HFFc6 (cell line): Measurements from ENCODE around the gene MAP1B. TPM values are rescaled to one million over a fixed set of nuclear protein-coding genes. Genes with fewer than 3 reads are reported as not detected.

Experiments
- DNase-seq: peaks from one replicate; pipeline ENCODE4 v3.0.0-alpha.2; 2018
- H3K27ac Mint-ChIP-seq: 2 replicates; pipeline ENCODE4 v1.8.0; 2020; ENCODE audit warnings: mild to moderate bottlenecking, mixed read lengths
- H3K27me3 Mint-ChIP-seq: 2 replicates; pipeline ENCODE4 v1.8.0; 2021; ENCODE audit warnings: mild to moderate bottlenecking, moderate library complexity, mixed read lengths; ENCODE audit not compliant: insufficient read depth
- H3K36me3 Mint-ChIP-seq: 2 replicates; pipeline ENCODE4 v1.8.0; 2021; ENCODE audit warnings: low read depth, mixed read lengths
- H3K4me1 Mint-ChIP-seq: 2 replicates; pipeline ENCODE4 v1.8.0; 2020; ENCODE audit warnings: low read depth, mixed read lengths
- H3K4me3 Mint-ChIP-seq: 2 replicates; pipeline ENCODE4 v1.8.0; 2020; ENCODE audit warnings: mild to moderate bottlenecking, moderate library complexity, mixed read lengths
- H3K9me3 Mint-ChIP-seq: 2 replicates; pipeline ENCODE4 v1.8.0; 2020; ENCODE audit warnings: mild to moderate bottlenecking, mixed read lengths
- CTCF ChIP-seq: fragments of 200-600 bp; sonication (generic); IDR thresholded peaks from 2 replicates; pipeline ENCODE4 v1.5.0; 2021; ENCODE audit warnings: antibody characterized with exemption, mild to moderate bottlenecking
- total RNA-seq, 6 experiments: library from RNA; stranded (reverse); fragmentation: NEBNext Ultra II Directional; extraction: Animal tissue kit (Norgen Biotek cat#: 25700); gene quantifications; 2 replicates in 1 of 6; 3 replicates in 5 of 6; pipeline ENCODE4 v1.2.3, GENCODE V29; 2021

The MAP1B gene
- total RNA-seq, 6 experiments from 2014 or later, result 164 to 272 (median 235) TPM

- Mint-ChIP-seq H3K36me3 (peaks cover 68% of the 10 kb centered on the region), H3K27me3 (no peaks in the 10 kb centered on the region; the same call in 1 of the 2 replicates), H3K4me1 (peaks cover 74% of the 10 kb centered on the region), H3K27ac (peak overlapping the region; percentile 57), H3K9me3 (no peaks in the 10 kb centered on the region), H3K4me3 (no peak overlapping the region)
- no peak for DNase-seq
- TF ChIP-seq CTCF, result no peak
Measured at GRCh38 chr5:72147569-72147968, 40.3 kb downstream of the MAP1B start.

DNA sequence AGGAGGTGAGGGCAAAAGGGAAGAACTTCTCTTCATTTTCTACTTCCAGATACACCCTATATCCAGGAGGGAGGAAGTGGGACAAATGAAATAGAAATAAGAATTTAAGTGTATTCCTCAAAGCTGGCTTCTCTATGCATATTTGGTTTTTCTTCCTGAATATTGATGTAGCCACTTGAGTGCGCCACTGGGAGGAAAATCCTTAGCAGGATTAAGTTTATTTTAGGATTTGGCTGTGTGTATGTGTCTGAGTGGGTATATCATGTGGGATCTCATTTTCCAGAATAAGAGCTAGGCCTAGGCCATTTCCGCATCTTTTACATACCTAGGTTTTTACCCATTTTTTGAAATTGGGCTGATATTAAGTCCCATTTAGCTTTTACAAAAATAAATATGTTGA is 42.5 kb downstream of the MAP1B start:
- no peaks in the 10 kb centered on the region for H3K9me3 Mint-ChIP-seq
- peak overlapping the region; percentile 35; the same call in 1 of the 2 replicates for H3K27ac Mint-ChIP-seq
- H3K36me3 Mint-ChIP-seq, result peaks cover 65% of the 10 kb centered on the region
- no peak overlapping the region for H3K4me3 Mint-ChIP-seq
- H3K4me1 Mint-ChIP-seq, result peaks cover 76% of the 10 kb centered on the region
- H3K27me3 Mint-ChIP-seq, result no peaks in the 10 kb centered on the region; the same call in 1 of the 2 replicates
- DNase-seq, result no peak
- TF ChIP-seq CTCF, result peak; percentile 45

DNA sequence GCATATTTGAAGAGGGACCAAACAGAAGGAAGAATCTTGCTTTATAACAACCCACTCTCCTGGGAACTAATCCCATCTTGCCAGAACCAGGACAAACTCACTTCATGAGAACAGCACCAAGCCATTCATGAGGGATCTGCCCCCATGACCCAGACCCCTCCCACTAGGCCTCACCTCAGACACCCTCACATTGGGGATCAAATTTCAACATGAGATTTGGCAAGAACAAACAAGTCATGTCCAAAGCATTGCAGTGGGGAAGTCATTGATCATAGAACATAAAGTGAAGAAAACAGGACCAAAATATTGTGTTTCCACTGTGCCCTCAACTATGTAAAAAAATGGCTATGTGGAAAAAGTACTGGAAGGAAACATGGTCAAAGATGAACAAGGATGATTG is 43.9 kb downstream of the MAP1B start:
- H3K27me3 Mint-ChIP-seq, result no peaks in the 10 kb centered on the region; the same call in 1 of the 2 replicates
- peak overlapping the region; percentile 14 for H3K4me3 Mint-ChIP-seq
- TF ChIP-seq CTCF, result no peak
- H3K36me3 Mint-ChIP-seq, result peaks cover 58% of the 10 kb centered on the region
- H3K27ac Mint-ChIP-seq, result peak overlapping the region; percentile 90
- no peaks in the 10 kb centered on the region for H3K9me3 Mint-ChIP-seq
- H3K4me1 Mint-ChIP-seq, result peaks cover 76% of the 10 kb centered on the region
- DNase-seq, result no peak

DNA sequence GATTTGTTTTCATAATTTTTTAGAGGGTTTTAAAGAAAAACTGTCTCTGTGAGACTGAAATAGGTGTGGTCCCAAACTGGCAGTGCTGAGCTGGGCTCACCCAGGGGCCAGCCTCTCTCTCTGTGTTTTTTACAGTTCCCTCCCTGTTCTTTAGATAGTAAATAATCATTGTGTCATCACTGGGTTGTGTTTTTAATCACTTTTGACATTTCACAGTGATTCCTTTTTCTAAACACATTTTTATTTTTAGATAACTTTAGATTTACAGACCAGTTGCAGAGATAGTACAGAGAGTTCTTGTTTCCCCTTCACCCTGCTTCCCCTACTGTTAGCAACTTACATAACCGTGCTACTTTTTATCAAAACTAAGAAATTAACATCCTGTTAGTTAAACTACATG is 44.4 kb downstream of the MAP1B start:
- H3K36me3 Mint-ChIP-seq, result peaks cover 60% of the 10 kb centered on the region
- H3K27me3 Mint-ChIP-seq, result no peaks in the 10 kb centered on the region; the same call in 1 of the 2 replicates
- no peak for DNase-seq
- peaks cover 77% of the 10 kb centered on the region for H3K4me1 Mint-ChIP-seq
- H3K9me3 Mint-ChIP-seq, result no peaks in the 10 kb centered on the region
- TF ChIP-seq CTCF, result no peak
- peak overlapping the region; percentile 75 for H3K4me3 Mint-ChIP-seq
- H3K27ac Mint-ChIP-seq, result peak overlapping the region; percentile 90

- Mint-ChIP-seq H3K27me3 (no peaks in the 10 kb centered on the region; the same call in 1 of the 2 replicates), H3K36me3 (peaks cover 57% of the 10 kb centered on the region), H3K4me3 (peak overlapping the region; percentile 75), H3K27ac (peak overlapping the region; percentile 90), H3K9me3 (no peaks in the 10 kb centered on the region), H3K4me1 (peaks cover 86% of the 10 kb centered on the region)
- DNase-seq, result peak; percentile 70
- TF ChIP-seq CTCF, result no peak
Measured at GRCh38 chr5:72152545-72152944, 45.3 kb downstream of the MAP1B start.
